KOPT-K1 (cell line): Measurements from ENCODE around the gene RARRES2.

Experiments used
- H3K27ac ChIP-seq: fragments of 200-600 bp; sonication (generic); 2 replicates; pipeline ENCODE4 v1.5.1; 2016; ENCODE audit warnings: antibody characterized with exemption, mild to moderate bottlenecking, low read depth, low read length; ENCODE audit not compliant: poor library complexity, severe bottlenecking
- H3K36me3 ChIP-seq: fragments of 200-600 bp; sonication (generic); 2 replicates; pipeline ENCODE4 v1.5.1; 2017; ENCODE audit warnings: antibody characterized with exemption, mild to moderate bottlenecking, low read length, moderate library complexity; ENCODE audit not compliant: insufficient read depth
- H3K9me3 ChIP-seq: fragments of 200-600 bp; sonication (generic); 2 replicates; pipeline ENCODE4 v1.5.1; 2017; ENCODE audit warnings: antibody characterized with exemption, low read length, mild to moderate bottlenecking; ENCODE audit not compliant: insufficient read depth, poor library complexity, severe bottlenecking

RARRES2 gene

DNA sequence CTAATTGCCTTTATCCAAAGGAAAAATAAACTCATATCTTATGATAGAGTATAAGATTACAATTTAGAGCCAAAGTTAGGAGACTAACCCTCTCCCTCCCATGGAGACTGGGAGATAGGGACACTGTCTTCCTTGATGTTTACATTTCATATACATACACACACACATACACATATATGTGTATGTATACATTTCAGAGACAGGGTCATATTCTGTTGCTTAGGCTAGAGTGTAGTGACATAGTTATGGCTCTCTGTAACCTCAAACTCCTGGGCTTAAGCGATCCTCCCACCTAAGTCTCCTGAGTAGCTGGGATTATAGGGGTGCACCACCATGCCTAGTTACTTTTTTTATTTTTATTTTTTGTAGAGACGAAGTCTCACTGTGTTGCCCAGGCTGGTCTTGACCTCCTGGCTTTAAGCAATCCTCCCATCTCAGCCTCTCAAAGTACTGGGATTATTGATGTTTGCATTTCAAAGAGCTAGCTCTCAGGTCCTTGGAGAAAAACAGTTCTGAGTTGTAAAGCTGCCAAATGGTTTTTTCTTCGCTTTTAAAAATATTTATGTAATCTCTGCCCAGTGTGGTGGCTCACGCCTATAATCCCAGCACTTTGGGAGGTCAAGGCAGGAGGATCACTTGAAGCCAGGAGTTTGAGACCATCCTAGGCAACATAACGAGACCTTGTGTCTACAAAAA, 19.1 kb upstream of the RARRES2 start:
- Histone ChIP-seq H3K9me3 (no peaks in the 10 kb centered on the region), H3K36me3 (no peaks in the 10 kb centered on the region), H3K27ac (no peak overlapping the region)

DNA sequence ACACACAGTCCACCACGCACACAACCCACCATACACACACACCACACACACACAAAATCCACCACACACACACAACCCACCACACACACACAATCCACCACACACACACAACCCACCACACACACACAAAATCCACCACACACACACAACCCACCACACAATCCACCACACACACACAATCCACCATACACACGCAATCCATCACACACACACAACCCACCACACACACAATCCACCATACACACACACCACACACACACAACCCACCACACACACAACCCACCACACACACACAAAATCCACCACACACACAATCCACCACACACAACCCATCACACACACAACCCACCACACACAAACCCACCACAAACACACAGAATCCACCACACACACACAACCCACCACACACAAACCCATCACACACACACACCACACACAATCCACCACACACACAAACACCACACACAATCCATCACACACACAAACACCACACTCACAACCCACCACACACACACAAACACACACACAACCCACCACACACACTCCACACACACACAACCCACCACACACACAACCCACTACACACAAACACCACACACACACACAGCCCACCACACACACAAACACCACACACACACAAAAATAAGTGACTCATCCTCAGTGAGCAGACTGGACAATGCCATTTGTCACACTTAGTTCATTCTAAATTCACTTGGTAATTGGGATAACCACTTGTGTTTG, 18.4 kb upstream of the RARRES2 start:
- Histone ChIP-seq H3K9me3 (no peaks in the 10 kb centered on the region), H3K36me3 (no peaks in the 10 kb centered on the region), H3K27ac (no peak overlapping the region)

- H3K27ac ChIP-seq = peak overlapping the region; percentile 55
Observed at GRCh38 chr7:150358988-150359621, 17.7 kb upstream of the RARRES2 start.

GRCh38 chr7:150358433-150358832, 17.0 kb upstream of the RARRES2 start:
- Histone ChIP-seq H3K9me3 (no peaks in the 10 kb centered on the region), H3K36me3 (no peaks in the 10 kb centered on the region), H3K27ac (peak overlapping the region; percentile 55)

More at GRCh38 chr7:150358988-150359621, 17.7 kb upstream of the RARRES2 start:
- no peaks in the 10 kb centered on the region for H3K36me3 ChIP-seq
- H3K9me3 ChIP-seq = no peaks in the 10 kb centered on the region

GRCh38 chr7:150357771-150358427, 16.5 kb upstream of the RARRES2 start:
- Histone ChIP-seq H3K27ac (peak overlapping the region; percentile 55), H3K9me3 (no peaks in the 10 kb centered on the region), H3K36me3 (no peaks in the 10 kb centered on the region)

DNA sequence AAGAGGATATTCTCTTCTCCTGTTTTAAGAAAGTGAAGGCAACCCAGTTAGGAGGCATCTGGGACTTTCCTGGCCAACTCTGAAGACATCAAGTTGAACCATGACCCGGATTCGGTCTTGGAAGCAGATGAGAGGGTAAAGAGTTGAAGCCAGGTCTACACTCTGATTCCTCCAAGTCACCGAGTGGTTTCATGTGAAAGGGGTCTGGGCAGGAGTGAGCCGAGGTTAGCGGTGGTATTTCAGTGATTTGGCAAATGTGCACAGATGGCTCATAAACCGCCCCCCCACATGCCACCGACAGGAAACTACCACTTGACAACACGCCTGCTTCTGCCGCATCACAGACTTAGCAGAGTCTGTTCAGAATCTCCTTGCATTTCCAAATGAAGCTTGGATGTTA, 15.8 kb upstream of the RARRES2 start:
- Histone ChIP-seq H3K27ac (peak overlapping the region; percentile 55), H3K36me3 (no peaks in the 10 kb centered on the region), H3K9me3 (no peaks in the 10 kb centered on the region)

- Histone ChIP-seq H3K9me3 (no peaks in the 10 kb centered on the region), H3K36me3 (no peaks in the 10 kb centered on the region), H3K27ac (peak overlapping the region; percentile 23)
Observed at GRCh38 chr7:150356265-150356897, 15.0 kb upstream of the RARRES2 start.

GRCh38 chr7:150355666-150356059, 14.2 kb upstream of the RARRES2 start:
- Histone ChIP-seq H3K9me3 (no peaks in the 10 kb centered on the region), H3K27ac (no peak overlapping the region), H3K36me3 (no peaks in the 10 kb centered on the region)

DNA sequence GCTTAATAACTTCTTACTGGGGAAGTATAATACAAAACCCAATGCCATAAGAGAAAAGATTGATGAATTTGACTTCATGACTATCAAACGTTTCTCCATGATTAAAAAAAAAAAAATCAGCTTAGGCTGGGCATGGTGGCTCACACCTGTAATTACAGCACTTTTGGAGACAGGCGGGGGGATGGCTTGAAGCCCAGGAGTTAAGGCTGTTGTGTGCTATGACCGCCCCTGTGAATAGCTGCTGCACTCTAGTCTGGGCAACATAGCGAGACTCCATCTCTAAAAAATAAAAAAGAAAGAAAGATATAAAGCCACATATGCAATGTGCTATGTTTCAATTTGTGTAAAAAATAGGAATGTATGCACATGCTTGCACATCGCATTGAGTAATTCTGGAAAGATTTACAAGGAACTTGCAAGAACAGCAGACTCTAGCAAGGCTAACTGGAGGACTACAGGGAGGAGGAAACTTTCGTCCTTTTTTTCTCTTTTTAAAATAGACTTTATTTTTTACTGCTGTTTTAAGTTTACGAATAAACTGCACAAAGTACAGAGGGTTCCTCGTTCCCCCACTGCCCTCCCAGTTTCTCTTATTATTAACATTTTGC, 10.3 kb upstream of the RARRES2 start:
- H3K9me3 ChIP-seq = no peaks in the 10 kb centered on the region
- no peak overlapping the region for H3K27ac ChIP-seq
- H3K36me3 ChIP-seq = no peaks in the 10 kb centered on the region

GRCh38 chr7:150346922-150347321, 5.5 kb upstream of the RARRES2 start:
- Histone ChIP-seq H3K36me3 (peaks cover 20% of the 10 kb centered on the region), H3K27ac (no peak overlapping the region)

GRCh38 chr7:150345012-150345411, 3.6 kb upstream of the RARRES2 start:
- Histone ChIP-seq H3K9me3 (peaks cover 9% of the 10 kb centered on the region), H3K36me3 (peaks cover 20% of the 10 kb centered on the region), H3K27ac (no peak overlapping the region)

More at GRCh38 chr7:150346922-150347321, 5.5 kb upstream of the RARRES2 start:
- H3K9me3 ChIP-seq = peaks cover 9% of the 10 kb centered on the region

GRCh38 chr7:150344299-150344698, 2.9 kb upstream of the RARRES2 start:
- peaks cover 9% of the 10 kb centered on the region for H3K9me3 ChIP-seq
- H3K27ac ChIP-seq = no peak overlapping the region
- H3K36me3 ChIP-seq = peaks cover 26% of the 10 kb centered on the region

GRCh38 chr7:150343225-150343624, 1.8 kb upstream of the RARRES2 start:
- no peak overlapping the region for H3K27ac ChIP-seq
- peaks cover 9% of the 10 kb centered on the region for H3K9me3 ChIP-seq
- H3K36me3 ChIP-seq = peaks cover 37% of the 10 kb centered on the region

DNA sequence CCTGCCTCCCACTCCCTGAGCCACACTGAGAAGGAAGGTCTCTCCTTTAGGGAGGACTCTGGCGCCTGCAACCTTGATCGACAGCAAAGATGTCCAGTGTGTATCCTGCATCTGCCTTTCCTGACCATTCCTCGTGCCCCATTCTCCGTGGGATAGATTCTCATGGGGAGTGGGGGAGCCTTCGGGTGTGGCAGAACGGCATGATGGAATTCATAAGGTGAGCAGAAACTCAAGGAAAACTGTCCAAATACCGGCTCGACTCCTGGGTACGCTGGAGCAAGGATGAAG, 636 bp upstream of the RARRES2 start:
- peaks cover 49% of the 10 kb centered on the region for H3K36me3 ChIP-seq
- no peak overlapping the region for H3K27ac ChIP-seq
- peaks cover 9% of the 10 kb centered on the region for H3K9me3 ChIP-seq
